ENCODE measurements around the gene RHOBTB1.
"Not testable (repeated sequence)": the region's sequence is repeated elsewhere in the genome, so short reads cannot be mapped to it uniquely, and the experiment has no call there.

The RHOBTB1 gene

GRCh38 chr10:60848126-60848525 lies 95.9 kb downstream of the RHOBTB1 start:
- peak; percentile 37 for TF ChIP-seq CTCF (conservative IDR thresholded peaks at IDR 0.05; ENCODE audit: low read length)
- peak; percentile 79 for DNase-seq (ENCODE audit: low read depth)

GRCh38 chr10:60846173-60846572 lies 97.8 kb downstream of the RHOBTB1 start:
- TF ChIP-seq CTCF (conservative IDR thresholded peaks at IDR 0.05; ENCODE audit: low read length): no peak
- DNase-seq (ENCODE audit: low read depth): peak; percentile 62
- H3K4me3 ChIP-seq (ENCODE audit: low read length): no peak overlapping the region

More at GRCh38 chr10:60848126-60848525, 95.9 kb downstream of the RHOBTB1 start:
- no peak overlapping the region for H3K4me3 ChIP-seq (ENCODE audit: low read length)

GRCh38 chr10:60845038-60845437 lies 98.9 kb downstream of the RHOBTB1 start:
- TF ChIP-seq CTCF (conservative IDR thresholded peaks at IDR 0.05; ENCODE audit: low read length): no peak
- DNase-seq (ENCODE audit: low read depth): no peak
- no peak overlapping the region for H3K4me3 ChIP-seq (ENCODE audit: low read length)

GRCh38 chr10:60842694-60843093 lies 101.3 kb downstream of the RHOBTB1 start:
- DNase-seq (ENCODE audit: low read depth): no peak
- no peak overlapping the region for H3K4me3 ChIP-seq (ENCODE audit: low read length)
- no peak for TF ChIP-seq CTCF (conservative IDR thresholded peaks at IDR 0.05; ENCODE audit: low read length)

GRCh38 chr10:60841227-60841626 lies 102.8 kb downstream of the RHOBTB1 start:
- DNase-seq (ENCODE audit: low read depth); H3K4me3 ChIP-seq (ENCODE audit: low read length): not testable (repeated sequence)

GRCh38 chr10:60835049-60835448 lies 108.9 kb downstream of the RHOBTB1 start:
- no peak overlapping the region for H3K4me3 ChIP-seq (ENCODE audit: low read length)
- no peak for TF ChIP-seq CTCF (conservative IDR thresholded peaks at IDR 0.05; ENCODE audit: low read length)
- DNase-seq (ENCODE audit: low read depth): no peak

- no peak for DNase-seq (ENCODE audit: low read depth)
- TF ChIP-seq CTCF (conservative IDR thresholded peaks at IDR 0.05; ENCODE audit: low read length): no peak
- H3K4me3 ChIP-seq (ENCODE audit: low read length): no peak overlapping the region
These were observed 109.6 kb downstream of the RHOBTB1 start for GRCh38 chr10:60834401-60834800.

GRCh38 chr10:60832136-60832535 lies 111.8 kb downstream of the RHOBTB1 start:
- not testable (repeated sequence) for DNase-seq (ENCODE audit: low read depth); H3K4me3 ChIP-seq (ENCODE audit: low read length)

Data from AG10803 (cell line).